Stimulated activated CD8-positive, alpha-beta memory T cell treated with anti-CD3 and anti-CD28 coated beads, Interleukin-4, amount 100 ng/mL, for 24 hours (primary cell): Measurements from ENCODE around the gene INPP5B.

Source experiments
- DNase-seq: peaks from one replicate; pipeline ENCODE4 v3.0.0-alpha.2; 2020; ENCODE audit warnings: low read depth

INPP5B gene

DNA sequence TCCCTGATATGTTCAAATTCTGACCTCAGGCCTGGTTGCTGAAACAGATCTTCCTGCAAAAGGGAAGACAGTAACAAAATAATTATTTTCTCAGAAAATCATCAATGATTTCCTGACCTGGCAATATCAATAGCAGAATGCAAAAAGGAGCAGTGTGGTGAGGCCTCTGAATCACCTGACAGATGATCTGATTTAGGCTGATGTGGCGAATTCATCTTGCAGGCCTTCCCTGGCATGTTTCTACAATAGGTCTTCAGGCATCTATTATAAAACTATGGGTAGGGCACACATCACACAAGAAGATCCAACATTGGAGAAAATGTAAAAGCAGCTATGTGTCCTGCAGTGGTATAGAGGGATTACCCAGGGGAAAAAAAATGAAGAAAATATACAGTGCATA lies 80.4 kb downstream of the INPP5B start:
- no peak for DNase-seq

DNA sequence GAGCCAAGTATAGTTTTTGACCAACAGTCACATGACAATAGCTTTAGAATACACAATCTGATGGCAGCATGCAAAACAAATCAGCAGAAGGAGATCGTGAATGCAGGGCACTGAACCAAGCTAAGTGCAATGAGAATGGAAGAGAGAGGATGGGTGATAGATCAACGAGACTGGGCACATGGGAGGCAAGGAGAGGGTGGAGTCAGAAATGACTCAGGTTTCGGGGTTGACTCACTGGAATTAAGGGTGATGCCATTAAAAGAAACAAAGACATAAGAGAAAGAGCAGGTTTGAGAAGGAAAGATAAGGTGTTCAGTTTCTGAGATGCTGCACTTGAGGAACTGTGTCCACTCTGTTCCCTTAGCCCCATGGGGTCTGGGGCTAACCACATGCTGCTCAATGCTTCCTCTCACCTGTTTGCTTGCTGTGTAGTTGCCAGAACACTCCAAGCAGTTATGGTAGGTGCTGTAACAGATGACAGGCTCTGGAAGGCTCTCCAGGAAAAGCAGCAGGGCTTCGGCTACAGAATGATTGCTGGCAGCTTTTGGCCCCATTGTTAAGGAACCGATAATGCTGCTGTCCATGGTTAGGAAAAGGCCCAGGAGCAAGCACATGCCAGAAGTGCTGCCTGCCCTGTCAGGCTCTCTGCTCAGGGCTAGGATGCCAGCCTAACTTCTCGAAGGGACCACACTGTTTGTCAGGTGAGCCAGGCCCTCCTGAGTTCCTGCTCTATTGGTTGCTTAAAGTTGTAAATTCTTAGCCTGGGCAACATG lies 81.3 kb downstream of the INPP5B start:
- DNase-seq: no peak

DNA sequence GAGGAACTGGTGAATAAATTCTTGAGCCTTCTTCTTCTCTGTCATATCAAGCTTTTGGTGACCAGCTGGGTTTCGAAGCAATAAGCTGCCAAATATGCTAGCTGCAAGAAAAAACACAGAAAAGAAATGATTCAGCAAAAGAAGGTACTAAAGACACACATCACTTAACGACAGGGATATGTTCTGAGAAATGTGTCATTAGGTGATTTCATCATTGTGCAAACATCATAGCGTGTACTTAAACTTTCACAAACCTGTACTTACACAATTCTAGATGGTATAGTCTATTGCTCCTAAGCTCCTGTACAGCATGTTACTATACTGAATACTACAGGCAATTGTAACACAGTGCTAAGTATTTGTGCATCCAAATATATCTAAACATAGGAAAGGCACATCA lies 84.5 kb downstream of the INPP5B start:
- no peak for DNase-seq

DNA sequence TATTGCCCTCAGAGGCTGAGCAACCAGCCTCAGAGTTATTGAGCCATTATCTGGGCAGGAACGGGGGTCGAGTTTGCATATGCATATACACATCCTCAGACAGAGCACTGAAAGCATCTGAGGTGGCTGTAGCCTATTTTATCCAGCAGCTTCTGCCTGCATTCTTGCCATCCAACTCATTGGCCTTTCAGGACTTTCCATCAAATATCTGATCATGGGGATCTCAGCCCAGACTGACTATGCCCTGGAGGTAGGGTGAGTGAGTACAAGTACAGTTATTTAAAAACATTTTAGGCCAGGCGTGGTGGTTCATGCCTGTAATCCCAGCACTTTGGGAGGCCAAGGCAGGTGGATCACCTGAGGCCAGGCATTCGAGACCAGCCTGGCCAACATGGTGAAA lies 85.7 kb downstream of the INPP5B start:
- no peak for DNase-seq

DNA sequence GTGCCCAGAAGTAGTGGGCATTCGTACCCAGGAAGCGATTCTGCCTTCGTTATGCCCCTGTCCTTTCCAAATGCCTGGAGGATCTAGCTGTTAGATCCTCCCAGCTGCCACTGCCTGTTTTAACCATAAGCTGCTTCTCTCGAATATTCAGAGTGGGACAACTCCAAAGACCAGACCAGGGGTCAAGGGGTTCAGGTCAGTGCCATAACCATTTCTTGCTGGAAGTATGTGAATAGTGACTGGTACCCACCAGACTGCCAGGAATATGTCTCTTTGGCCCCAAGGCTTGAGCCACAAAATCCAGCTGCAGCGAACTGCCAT lies 86.5 kb downstream of the INPP5B start:
- no peak for DNase-seq

DNA sequence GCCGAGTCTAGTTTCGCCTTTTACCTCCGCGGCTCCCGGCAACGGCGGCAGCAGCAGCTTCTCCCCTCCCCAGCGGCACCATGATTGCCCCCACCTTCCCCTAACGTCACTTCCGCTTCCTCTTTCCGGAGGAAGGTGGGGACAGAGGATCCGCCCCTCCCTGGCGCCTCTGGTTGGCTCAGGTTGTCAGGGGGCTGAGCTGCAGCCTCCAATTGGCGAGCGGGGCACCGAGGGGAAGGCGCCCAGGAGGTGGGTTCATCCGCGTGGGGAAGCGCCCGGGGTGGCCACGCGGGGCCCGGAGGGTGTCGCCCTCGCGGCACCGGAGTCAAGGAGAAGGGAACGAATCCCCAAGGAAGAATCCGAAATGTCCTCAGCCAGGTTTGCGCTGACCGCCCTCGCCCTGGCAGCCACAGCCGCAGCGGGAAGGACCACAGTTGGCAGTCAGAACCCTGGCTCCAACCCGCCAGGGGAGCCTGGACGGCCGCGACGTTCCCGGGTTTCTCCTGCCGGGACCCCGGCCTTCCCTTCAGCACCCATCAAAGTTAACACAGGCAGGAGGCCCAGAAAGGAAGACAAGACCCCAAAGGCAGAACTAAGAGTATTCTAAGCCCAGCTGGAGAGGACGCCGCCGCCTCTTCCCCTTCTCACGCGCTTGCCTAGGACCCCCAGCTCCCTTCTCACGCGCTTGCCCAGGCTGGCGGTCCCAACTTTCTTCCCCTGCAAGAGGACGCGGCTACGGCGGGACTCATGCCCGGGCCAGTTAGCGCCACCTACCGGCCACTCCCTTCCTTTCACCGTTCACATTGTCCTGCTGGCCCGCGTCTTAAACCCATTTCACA lies 87.1 kb downstream of the INPP5B start, which contains the start of gene MTF1:
Gene MTF1 (minus strand): TSS at position 86 of the 839 bp plus-strand sequence. CDS start 1,934 bp downstream, outside the sequence.
- peak; percentile 94 for DNase-seq

DNA sequence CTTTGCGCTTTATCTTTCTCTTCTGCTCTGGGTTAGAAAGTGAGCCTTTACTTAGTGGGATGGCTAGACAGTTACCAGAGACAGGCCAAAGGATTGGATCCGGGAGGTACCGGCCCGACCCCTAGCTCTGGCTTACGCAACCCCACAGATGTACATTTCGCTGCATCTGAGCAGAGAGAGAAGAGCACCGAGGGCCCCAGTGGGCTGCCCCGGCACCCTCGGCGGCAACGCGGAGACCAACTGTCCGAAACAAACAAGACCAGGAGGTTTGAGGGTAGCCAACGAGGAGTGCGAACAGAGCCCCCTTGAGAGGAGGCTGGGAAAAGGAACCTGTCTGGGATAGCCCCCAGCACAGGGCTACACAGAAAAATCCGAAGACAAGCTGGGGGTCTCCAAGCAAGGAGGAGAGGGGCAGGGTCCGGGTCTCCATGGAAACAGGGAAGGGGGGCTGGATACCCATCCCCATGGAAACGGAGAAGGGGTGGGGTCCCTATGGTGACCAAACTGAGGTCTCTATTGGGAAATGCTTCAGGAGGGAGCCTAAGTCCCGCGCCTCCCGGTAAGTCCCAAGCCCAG lies 87.8 kb downstream of the INPP5B start:
- no peak for DNase-seq

DNA sequence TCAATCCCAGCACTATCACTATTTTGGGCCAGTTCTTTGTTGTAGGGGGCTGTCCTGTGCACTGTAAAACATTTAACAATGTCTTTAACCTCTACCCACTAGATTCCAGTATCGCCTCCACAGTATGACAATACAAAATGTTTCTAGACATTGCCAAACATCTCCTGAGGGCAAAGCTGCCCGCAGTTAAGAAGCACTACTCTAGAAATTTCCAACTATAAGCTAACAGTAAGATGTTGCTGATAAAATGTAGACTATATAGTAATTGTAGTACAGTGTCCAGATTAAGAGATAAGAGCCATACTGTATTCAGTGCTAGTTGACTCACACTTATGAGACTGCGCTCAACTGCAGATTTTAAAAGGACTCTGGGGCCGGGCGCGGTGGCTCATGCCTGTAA lies 92.4 kb downstream of the INPP5B start:
- no peak for DNase-seq

DNA sequence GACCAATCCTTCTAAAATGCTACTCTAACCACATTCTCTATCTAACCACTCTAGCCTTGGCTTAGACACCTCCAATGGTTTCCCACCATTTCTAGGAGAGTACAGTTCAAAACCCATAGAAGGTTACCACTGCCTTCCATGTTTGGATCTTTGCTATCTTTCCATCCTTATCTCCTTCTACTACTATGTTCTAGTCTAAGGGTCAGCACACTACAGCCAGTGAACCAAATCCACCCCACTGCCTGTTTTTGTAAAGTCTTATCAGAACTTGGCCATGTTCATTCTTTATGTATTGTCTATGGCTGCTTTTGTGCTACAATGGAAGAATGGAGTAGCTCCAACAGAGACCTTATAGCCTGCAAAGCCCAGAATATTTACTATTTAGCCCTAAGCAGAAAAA lies 93.7 kb downstream of the INPP5B start:
- DNase-seq: no peak

DNA sequence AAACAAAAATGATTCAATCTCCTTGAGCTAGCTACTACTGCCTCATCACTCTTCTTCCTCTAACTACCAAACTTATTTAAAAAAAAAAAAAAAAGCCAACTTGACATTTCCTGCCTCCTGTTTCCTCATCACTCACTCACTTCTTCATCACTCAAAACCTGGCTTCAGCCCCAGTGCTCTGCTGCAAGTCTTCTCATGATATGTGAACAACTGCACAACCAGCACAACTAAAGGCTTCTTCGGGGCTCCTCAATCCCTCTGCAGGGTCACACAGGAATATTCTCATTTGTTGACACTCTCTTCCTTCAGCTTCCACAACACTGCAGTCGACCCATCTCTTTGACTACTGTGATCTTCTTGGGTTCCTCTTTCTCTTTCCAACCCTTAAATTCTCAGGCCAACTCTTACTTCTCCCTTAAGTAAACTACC lies 95.1 kb downstream of the INPP5B start:
- no peak for DNase-seq

DNA sequence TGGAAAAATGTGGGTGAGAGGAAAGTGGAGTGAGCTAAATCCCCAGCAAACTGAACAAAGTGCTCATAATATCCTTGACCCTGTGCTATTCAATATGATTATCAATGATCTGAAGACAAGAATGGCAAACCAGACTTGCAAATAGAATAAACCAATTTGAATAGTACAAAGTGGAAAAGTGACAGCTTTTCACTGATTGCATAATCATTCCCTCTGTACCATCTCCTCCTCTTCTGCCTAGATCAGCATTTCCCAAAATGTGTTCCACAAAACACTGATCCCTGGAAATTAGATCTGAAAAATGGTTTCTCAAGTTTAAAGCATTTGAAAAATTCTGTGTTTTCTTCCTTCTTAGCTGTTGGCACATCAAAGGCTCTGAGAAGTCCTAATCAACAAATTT lies 95.6 kb downstream of the INPP5B start:
- DNase-seq: no peak

DNA sequence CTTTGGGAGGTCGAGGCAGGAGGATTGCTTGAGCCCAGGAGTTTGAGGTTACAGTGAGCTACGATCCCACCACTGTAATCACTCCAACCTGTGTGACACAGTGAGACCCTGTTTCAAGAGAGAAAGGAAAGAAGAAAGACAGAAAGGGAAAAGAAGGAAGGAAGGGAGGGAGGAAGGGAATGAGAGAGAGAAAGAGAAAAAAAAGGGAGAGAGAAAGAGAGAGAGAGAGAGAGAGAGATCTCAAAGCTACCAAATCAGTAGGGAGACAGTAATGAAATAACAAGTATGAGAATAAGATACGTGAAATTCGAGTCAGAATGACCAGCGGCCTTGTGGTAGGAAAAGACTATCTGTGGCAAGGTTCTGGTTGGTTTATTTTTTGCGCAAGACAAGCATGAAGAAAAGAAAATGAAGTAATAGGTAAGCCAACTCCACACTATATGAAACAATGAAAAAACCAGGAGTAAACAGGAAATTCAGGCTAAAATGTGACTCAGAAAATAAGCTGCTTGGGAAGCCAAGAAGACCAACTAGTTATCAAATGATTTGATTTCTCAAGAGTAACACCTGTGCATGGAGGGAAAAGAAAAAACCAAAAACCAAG lies 96.4 kb downstream of the INPP5B start:
- no peak for DNase-seq

DNA sequence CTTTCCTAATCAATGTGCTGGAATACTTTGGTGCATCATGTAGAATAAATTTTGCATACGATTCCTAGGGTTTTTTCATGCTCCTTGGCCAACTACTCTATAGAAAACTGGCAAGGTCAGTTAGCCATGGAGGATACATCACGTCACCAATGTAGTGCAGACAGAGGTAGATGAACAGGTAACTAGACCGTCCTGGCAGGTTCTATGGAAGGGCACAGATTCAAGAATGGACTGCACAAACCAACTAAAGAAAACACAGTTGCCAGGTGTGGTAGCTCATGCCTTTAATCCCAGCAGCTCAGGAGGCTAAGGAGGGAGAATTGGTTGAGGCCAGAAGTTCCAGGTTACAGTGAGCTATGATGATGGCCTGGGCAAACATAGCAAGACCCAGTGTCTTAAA lies 97.4 kb downstream of the INPP5B start:
- no peak for DNase-seq

DNA sequence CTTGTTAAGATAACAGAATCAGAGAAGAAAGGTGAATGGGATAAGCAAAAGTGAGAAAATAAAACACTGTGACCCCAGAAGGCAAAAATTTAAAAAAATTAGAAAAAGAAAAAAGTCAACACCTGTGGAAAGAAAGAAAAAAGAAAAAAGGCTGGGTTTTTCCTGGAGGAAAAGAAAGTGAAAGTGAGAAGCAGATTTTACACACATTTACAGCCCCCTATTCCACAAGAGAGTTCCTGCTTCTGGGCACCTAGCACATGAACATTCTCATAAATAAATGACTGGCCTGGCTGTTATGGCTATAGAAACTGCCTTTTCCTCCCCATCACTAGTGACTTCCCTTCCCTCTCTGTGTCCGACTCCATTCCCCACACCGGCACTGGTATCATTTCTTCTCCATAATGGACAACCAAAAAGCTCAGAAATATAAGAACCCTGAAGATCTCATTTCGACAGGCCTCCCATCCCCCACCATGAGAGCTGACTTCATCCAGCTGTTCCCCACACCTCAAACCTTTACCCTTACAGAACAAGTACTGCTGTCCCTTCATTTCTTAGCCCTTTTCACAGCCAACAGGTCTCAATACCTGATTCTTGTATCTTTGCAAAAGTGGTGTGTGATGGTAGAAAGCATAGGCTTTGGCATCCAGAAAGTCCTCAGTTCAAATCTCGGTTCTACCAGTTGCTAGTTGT lies 100.1 kb downstream of the INPP5B start:
- DNase-seq: no peak

DNA sequence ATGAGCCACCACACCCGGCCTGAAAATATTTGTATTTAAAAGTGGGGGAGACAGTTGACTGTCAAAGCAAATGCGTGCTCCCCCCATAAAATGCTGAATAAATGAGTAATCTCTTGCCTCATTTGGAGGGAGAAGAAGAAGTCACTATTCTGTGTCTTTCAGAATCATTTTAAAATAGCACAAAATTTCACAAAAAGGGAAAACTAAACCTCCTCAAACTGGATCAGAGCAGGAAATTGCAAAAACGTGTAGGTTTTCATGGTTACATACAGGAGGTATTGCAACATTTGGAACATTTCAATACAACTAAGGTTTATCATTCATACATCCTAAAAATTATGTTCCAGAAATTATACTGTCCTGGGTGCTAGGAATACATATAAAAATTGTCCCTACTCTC lies 101.1 kb downstream of the INPP5B start:
- DNase-seq: no peak

DNA sequence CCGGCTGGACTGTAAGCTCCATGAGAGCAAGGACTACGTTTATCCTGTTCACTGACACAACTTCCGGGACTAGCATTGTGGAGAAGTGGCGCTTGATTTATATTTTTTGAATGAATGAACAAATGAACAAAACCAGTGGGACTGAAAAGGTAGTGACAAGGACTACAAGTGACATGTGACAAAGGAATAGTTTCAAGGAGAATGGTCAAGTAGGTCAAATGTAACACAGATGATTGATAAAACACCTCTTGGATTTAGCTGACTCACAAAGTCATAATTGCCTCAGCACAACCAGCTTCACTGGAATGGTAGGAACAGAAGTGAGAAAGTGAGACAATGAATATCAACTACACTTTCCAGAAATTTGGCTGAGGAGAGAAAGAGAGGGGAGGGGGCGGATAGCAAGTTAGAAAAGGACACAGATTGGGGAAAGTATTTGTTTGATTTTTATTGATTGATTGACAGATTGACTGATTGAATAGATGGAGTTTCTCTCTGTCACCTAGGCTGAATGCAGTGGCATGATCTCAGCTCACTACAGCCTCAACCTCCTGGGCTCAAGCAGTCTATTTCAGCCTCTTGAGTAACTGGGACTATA lies 101.7 kb downstream of the INPP5B start:
- DNase-seq: no peak

DNA sequence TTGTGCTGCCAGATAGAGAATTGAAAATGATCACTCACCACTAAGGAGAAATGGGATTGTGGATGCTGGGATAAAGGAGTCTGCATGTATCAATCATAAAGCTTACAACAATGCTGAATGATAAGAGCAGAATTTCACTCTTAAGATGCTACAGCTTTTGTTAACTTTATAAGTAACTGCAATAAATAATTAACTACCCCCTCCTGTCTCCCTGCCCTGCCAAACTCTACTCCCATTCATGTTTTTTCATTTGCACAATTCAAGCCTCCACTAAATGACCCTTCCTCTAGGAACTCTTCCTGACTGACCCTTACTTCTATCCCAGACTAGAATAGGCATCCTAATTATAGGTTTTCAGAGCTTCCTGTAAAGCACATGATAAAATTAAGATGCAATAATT lies 102.3 kb downstream of the INPP5B start:
- no peak for DNase-seq

DNA sequence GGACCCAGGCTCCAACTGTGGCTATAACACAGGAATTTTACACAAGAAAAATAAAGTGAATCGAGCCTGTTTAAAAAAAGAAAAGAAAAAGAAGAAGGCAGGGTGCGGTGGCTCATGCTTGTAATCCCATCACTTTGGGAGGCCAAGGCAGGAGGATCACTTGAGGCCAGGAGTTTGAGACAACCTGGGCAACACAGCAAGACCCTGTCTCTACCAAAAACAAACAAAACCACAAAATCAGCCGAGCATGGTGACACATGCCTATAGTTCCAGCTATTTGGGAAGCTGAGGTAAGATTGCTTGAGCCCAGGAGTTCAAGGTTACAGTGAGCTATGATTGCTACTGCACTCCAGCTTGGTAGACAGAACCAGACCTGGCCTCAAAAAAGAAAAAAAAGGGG lies 105.2 kb downstream of the INPP5B start:
- no peak for DNase-seq

DNA sequence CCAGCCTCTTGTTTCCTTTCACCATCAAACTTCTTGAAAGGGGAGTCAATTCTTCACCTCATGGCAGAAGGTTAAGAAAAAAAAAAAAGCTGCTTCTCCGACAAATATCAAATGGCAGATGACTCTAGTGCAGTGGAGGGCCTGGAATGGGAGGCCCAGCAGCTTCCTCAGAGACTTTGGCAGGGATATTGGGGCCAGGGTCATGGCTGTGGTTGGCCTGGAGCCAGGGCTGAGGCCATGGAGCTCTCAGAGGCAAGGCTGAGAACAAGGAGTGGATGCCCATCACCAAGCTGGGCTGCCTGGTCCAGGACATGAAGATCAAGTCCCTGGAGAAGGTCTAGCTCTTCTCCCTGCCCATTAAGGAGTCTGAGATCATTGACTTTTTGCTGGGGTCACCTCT lies 106.1 kb downstream of the INPP5B start:
- no peak for DNase-seq

DNA sequence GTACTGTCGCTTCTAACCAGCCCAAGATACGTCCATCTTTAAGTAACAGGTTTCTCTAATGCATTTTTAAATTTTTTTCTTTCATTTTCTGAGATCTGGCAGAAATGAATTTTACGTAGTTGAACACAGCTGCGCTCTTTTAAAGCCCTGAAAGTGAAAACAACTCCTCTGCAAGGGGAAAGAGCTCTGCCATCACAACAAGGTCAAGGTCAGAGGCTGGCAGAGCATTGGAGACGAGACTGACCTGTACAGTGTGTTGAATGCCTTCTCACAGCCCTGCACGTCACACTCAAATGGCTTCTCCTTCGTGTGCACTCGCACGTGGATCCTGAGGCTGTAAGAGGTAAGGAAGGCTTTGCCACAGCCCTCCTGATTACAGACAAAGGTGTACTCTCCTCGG lies 107.2 kb downstream of the INPP5B start:
- no peak for DNase-seq

DNA sequence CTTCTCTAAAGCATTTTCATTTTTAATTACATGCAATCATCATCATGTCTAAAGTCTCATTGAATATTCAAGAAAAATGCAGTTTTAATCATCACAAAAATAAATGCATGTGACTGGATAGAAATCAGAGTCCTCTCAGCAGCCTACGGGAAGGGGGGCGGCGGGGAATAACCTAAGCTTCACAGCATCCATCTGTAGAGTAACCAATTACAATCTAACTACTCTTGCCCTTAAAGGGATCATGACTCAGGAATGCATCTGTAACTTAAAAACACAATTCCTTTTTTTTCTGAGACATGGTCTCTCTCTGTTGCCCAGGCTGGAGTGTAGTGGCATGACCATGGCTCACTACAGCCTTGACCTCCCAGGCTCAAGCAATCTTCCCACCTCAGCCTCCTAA lies 110.1 kb downstream of the INPP5B start:
- no peak for DNase-seq

DNA sequence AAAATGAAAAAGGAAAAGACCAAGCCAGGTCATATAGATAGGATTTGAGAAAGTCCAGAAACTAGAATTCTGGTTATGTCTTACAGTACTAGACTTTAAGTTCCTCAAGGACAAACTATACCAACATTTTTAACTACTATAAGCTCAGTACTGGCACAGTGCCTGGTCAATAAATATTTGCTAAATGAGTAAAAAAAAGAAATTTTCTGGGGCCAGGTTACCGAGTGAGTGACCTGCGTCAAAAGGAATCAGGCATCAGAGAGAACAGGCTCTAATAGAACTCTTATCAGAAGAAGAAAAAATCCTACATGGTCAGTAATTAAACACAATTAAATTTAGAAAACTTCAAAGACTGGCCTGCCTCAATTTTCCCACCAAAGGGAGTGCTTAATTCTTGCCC lies 115.0 kb downstream of the INPP5B start:
- no peak for DNase-seq
